HepG2 (cell line): ENCODE results near the gene VCP. TPM values are rescaled to one million over a fixed set of nuclear protein-coding genes. Genes with fewer than 3 reads are reported as not detected.

ENCODE experiments used
- ATAC-seq: fragments of 200-7000 bp; cut with Tn5 transposase; 3 replicates; pipeline ENCODE4 v1.9.1; 2020; ENCODE audit warnings: mild to moderate bottlenecking, moderate library complexity
- BruUV-seq: library from RNA; stranded (reverse); fragments of 400-500 nt; replicated peaks from 2 replicates; lab custom pipeline; 2021; lab: Mats Ljungman, UMichigan
- CTCF ChIA-PET: fragments of 300-600 bp; formaldehyde crosslinking; extraction: SDS; loops from one replicate; lab custom pipeline; 2021; ENCODE audit warnings: low total read pairs, inconsistent platforms, low intra/inter-chr PET ratio; lab: Yijun Ruan, JAX
- POLR2A ChIA-PET: fragments of 350-600 bp; sonication (Branson Sonifier 250); formaldehyde crosslinking; loops from one replicate; lab custom pipeline; 2020; ENCODE audit warnings: antibody characterized with exemption, inconsistent platforms; lab: Yijun Ruan, JAX
- DNase-seq: peaks from one replicate; pipeline ENCODE4 v3.0.0-alpha.2; 2015; ENCODE audit warnings: low spot score
- FAIRE-seq: peaks from 3 replicates; lab custom pipeline; 2011; peaks lifted over from hg19 to GRCh38; lab: Jason Lieb, UNC
- H2AFZ ChIP-seq: one replicate; pipeline ENCODE4 v1.6.1; 2011; ENCODE audit warnings: low read length, inconsistent platforms
- H3K27ac ChIP-seq: fragments of 300-600 bp; 3 replicates; pipeline ENCODE4 v1.8.0; 2011; ENCODE audit warnings: mixed run types, mild to moderate bottlenecking, mixed read lengths, low read length, inconsistent platforms; ENCODE audit not compliant: insufficient read depth; ENCODE audit errors: extremely low read length
- H3K27me3 ChIP-seq, 2 experiments: fragments of 200-600 bp in 1 of 2; 2 replicates in 1 of 2; 3 replicates in 1 of 2; pipeline versions ENCODE4 v1.6.0 to v1.8.0; 2011; ENCODE audit warnings: low read length in 2 of 2, mild to moderate bottlenecking in 2 of 2, moderate library complexity in 2 of 2, inconsistent platforms in 1 of 2; ENCODE audit not compliant: insufficient read depth in 2 of 2, control insufficient read depth in 1 of 2
- H3K36me3 ChIP-seq, 2 experiments: fragments of 200-600 bp in 1 of 2; replicated peaks in 1 of 2; 2 replicates in 1 of 2; 3 replicates in 1 of 2; pipeline versions ENCODE4 v1.5.1 to v1.8.0; 2011; ENCODE audit warnings: low read length in 2 of 2, inconsistent platforms in 1 of 2; ENCODE audit not compliant: insufficient read depth in 2 of 2, control insufficient read depth in 1 of 2
- H3K4me1 ChIP-seq: 2 replicates; pipeline ENCODE4 v1.5.1; 2012; ENCODE audit warnings: low read length, inconsistent platforms; ENCODE audit not compliant: insufficient read depth
- H3K4me2 ChIP-seq: 2 replicates; pipeline ENCODE4 v1.6.0; 2011; ENCODE audit warnings: low read depth, low read length, inconsistent platforms
- H3K4me3 ChIP-seq, 3 experiments: fragments of 200-600 bp in 1 of 3; sonication (generic), shearing (Covaris generic) in 1 of 3; replicated peaks in 1 of 3; 2 replicates each; pipeline ENCODE4 v1.5.1; 2011 to 2016; ENCODE audit warnings: low read length in 3 of 3, inconsistent platforms in 2 of 3, low read depth in 2 of 3, mild to moderate bottlenecking in 2 of 3, control low read depth in 1 of 3, mixed read lengths in 1 of 3; ENCODE audit not compliant: insufficient read depth in 1 of 3
- H3K79me2 ChIP-seq: one replicate; pipeline ENCODE4 v1.6.1; 2011; ENCODE audit warnings: low read length, inconsistent platforms; ENCODE audit not compliant: insufficient read depth
- H3K9ac ChIP-seq: 2 replicates; pipeline ENCODE4 v1.6.0; 2011; ENCODE audit warnings: mild to moderate bottlenecking, low read depth, low read length, inconsistent platforms; ENCODE audit not compliant: insufficient read depth
- H3K9me3 ChIP-seq: 2 replicates; pipeline ENCODE4 v1.5.1; 2012; ENCODE audit warnings: mild to moderate bottlenecking, low read length
- H4K20me1 ChIP-seq: 2 replicates; pipeline ENCODE4 v1.6.0; 2011; ENCODE audit warnings: inconsistent platforms, mild to moderate bottlenecking, low read length, moderate library complexity; ENCODE audit not compliant: insufficient read depth
- BATF2 ChIP-seq: sonication (generic); formaldehyde crosslinking; IDR thresholded peaks from 2 replicates; pipeline ENCODE4 v1.8.0; 2022; ENCODE audit warnings: mild to moderate bottlenecking, missing genetic modification reagents, moderate library complexity
- GTF2F1 ChIP-seq: fragments of 150-350 bp; IDR thresholded peaks from 2 replicates; pipeline ENCODE4 v1.6.1; 2014; ENCODE audit warnings: low read length
- HHEX ChIP-seq: IDR thresholded peaks from 2 replicates; pipeline ENCODE4 v1.6.1; 2016; ENCODE audit warnings: control low read depth
- HOXA7 ChIP-seq: sonication (generic); formaldehyde crosslinking; IDR thresholded peaks from 2 replicates; pipeline ENCODE4 v1.8.1; 2022; ENCODE audit warnings: mild to moderate bottlenecking, missing genetic modification reagents, moderate library complexity
- NFRKB ChIP-seq: fragments of 450-650 bp; IDR thresholded peaks from 2 replicates; pipeline ENCODE4 v1.6.1; 2017
- PHF20 ChIP-seq: sonication (generic); formaldehyde crosslinking; IDR thresholded peaks from 2 replicates; pipeline ENCODE4 v1.5.0; 2020; ENCODE audit warnings: mild to moderate bottlenecking, missing genetic modification reagents
- POGZ ChIP-seq: sonication (generic); formaldehyde crosslinking; IDR thresholded peaks from 2 replicates; pipeline ENCODE4 v1.4.0; 2020; ENCODE audit warnings: mild to moderate bottlenecking, missing genetic modification reagents
- THAP11 ChIP-seq: IDR thresholded peaks from 2 replicates; pipeline ENCODE4 v1.6.1; 2016; ENCODE audit warnings: missing biosample characterization, missing genetic modification reagents
- U2AF2 ChIP-seq: fragments of 200-400 bp; formaldehyde crosslinking; IDR thresholded peaks from 2 replicates; pipeline ENCODE4 v1.6.1; 2017; ENCODE audit warnings: low read depth, mild to moderate bottlenecking, low read length
- YEATS2 ChIP-seq: sonication (generic); formaldehyde crosslinking; IDR thresholded peaks from 2 replicates; pipeline ENCODE4 v1.4.0; 2020; ENCODE audit warnings: missing genetic modification reagents, borderline replicate concordance
- ZBTB42 ChIP-seq: sonication (generic); formaldehyde crosslinking; IDR thresholded peaks from 2 replicates; pipeline ENCODE4 v1.5.0; 2020; ENCODE audit warnings: mild to moderate bottlenecking, missing genetic modification reagents
- ZNF260 ChIP-seq: sonication (generic); formaldehyde crosslinking; IDR thresholded peaks from 2 replicates; pipeline ENCODE4 v1.4.0; 2020; ENCODE audit warnings: missing genetic modification reagents, low read depth, mild to moderate bottlenecking, borderline replicate concordance
- ZNF414 ChIP-seq: sonication (generic); formaldehyde crosslinking; IDR thresholded peaks from 2 replicates; pipeline ENCODE4 v1.5.0; 2020; ENCODE audit warnings: missing genetic modification reagents
- ZNF451 ChIP-seq: sonication (generic); formaldehyde crosslinking; IDR thresholded peaks from 2 replicates; pipeline ENCODE4 v1.5.0; 2020; ENCODE audit warnings: mild to moderate bottlenecking, missing genetic modification reagents
- ZNF556 ChIP-seq: sonication (generic); formaldehyde crosslinking; IDR thresholded peaks from 2 replicates; pipeline ENCODE4 v1.4.0; 2020; ENCODE audit warnings: mild to moderate bottlenecking, missing genetic modification reagents, borderline replicate concordance
- ZNF737 ChIP-seq: sonication (generic); formaldehyde crosslinking; IDR thresholded peaks from 2 replicates; pipeline ENCODE4 v1.5.0; 2020; ENCODE audit warnings: missing genetic modification reagents, mild to moderate bottlenecking, borderline replicate concordance
- WGBS: methylation state at CpG from one replicate; pipeline ENCODE4 v1.1.6; 2017; ENCODE audit warnings: low lambda C conversion rate; 5-methylcytosine and 5-hydroxymethylcytosine counted together
- in situ Hi-C: cut with HindIII; loops from 2 replicates; pipeline ENCODE4 v1.10.0; 2017; ENCODE audit warnings: low pct_unique_long_range_greater_than_20kb; ENCODE audit not compliant: extremely low pct_ligation_motif_present
- intact Hi-C: fragments of 100-400 bp; cut with micrococcal nuclease; formaldehyde crosslinking; loops from one replicate; pipeline ENCODE4 v1.10.0; 2022; ENCODE audit not compliant: unreplicated experiment
- polyA plus RNA-seq, 8 experiments: library from polyadenylated mRNA; depleted of rRNA in 3 of 8; stranded (reverse) in 7 of 8; unstranded in 1 of 8; fragments of >200 nt; fragmentation: Illumina TruSeq in 4 of 8; extraction: Trizol in 4 of 8; gene quantifications; 2 replicates each; pipeline versions ENCODE4 v1.2.1 to v1.2.3, GENCODE V29; 2011 to 2016; ENCODE audit warnings: low read depth in 4 of 8, missing spikeins in 1 of 8, mixed read lengths in 1 of 8; ENCODE audit not compliant: insufficient read depth in 1 of 8
- total RNA-seq, 5 experiments: library from RNA; depleted of rRNA; stranded (reverse); fragments of >200 nt; fragmentation: Illumina TruSeq; extraction: Trizol; gene quantifications; 2 replicates each; pipeline ENCODE4 v1.2.3, GENCODE V29; 2016; ENCODE audit warnings: low read depth in 1 of 5

VCP gene
- total and polyA plus RNA-seq, 2 of the 13 experiments (the other 11 are each of a cell fraction or from before 2014, with no cell fraction given): 143 to 391 TPM

GRCh38 chr9:35074141-35074540, 1.7 kb upstream of the VCP start:
- Histone ChIP-seq H3K9me3 (no peaks in the 10 kb centered on the region), H3K27me3 (no peaks in the 10 kb centered on the region; a peak in 1 of 5 replicates), H3K36me3 (peaks cover 4 to 24% of the 10 kb centered on the region in 2 experiments; a peak in 4 of 5 replicates), H3K4me1 (peaks cover 43% of the 10 kb centered on the region), H3K9ac (no peak overlapping the region), H3K4me3 (no peak overlapping the region), H4K20me1 (peaks cover 26% of the 10 kb centered on the region), H3K79me2 (peaks cover 49% of the 10 kb centered on the region), H3K27ac (no peak overlapping the region), H2AFZ (no peak overlapping the region), H3K4me2 (no peak overlapping the region)
- BruUV-seq: no TSS peak
- no peak for FAIRE-seq
- in situ Hi-C loops: no loop called here
- TF ChIP-seq ZNF451 (CRISPR knock-in tag): no peak
- TF ChIP-seq PHF20 (CRISPR knock-in tag): no peak
- TF ChIP-seq HHEX (CRISPR knock-in tag): no peak
- no peak for TF ChIP-seq THAP11 (CRISPR knock-in tag)
- no peak for TF ChIP-seq ZBTB42 (CRISPR knock-in tag)
- no peak for TF ChIP-seq ZNF260 (CRISPR knock-in tag)
- no peak for TF ChIP-seq POGZ (CRISPR knock-in tag)
- TF ChIP-seq U2AF2: no peak
- TF ChIP-seq BATF2 (CRISPR knock-in tag): no peak
- no peak for TF ChIP-seq NFRKB
- no peak for TF ChIP-seq YEATS2 (CRISPR knock-in tag)
- no peak for TF ChIP-seq HOXA7 (CRISPR knock-in tag)
- no peak for TF ChIP-seq ZNF737 (CRISPR knock-in tag)
- no peak for TF ChIP-seq ZNF556 (CRISPR knock-in tag)
- no peak for TF ChIP-seq GTF2F1
- TF ChIP-seq ZNF414 (CRISPR knock-in tag): no peak
- POLR2A ChIA-PET: no interaction called here
- intact Hi-C loops: no loop called here
- 98% methylated on average over 6 of the region's 6 CpGs for WGBS
- ATAC-seq: no peak
- CTCF ChIA-PET: no interaction called here
- no peak for DNase-seq
